KOPT-K1 (cell line): Measurements from ENCODE around the gene CNTLN.

Source experiments
- H3K27ac ChIP-seq: fragments of 200-600 bp; sonication (generic); 2 replicates; pipeline ENCODE4 v1.5.1; 2016; ENCODE audit warnings: antibody characterized with exemption, mild to moderate bottlenecking, low read depth, low read length; ENCODE audit not compliant: poor library complexity, severe bottlenecking
- H3K36me3 ChIP-seq: fragments of 200-600 bp; sonication (generic); 2 replicates; pipeline ENCODE4 v1.5.1; 2017; ENCODE audit warnings: antibody characterized with exemption, mild to moderate bottlenecking, low read length, moderate library complexity; ENCODE audit not compliant: insufficient read depth
- H3K9me3 ChIP-seq: fragments of 200-600 bp; sonication (generic); 2 replicates; pipeline ENCODE4 v1.5.1; 2017; ENCODE audit warnings: antibody characterized with exemption, low read length, mild to moderate bottlenecking; ENCODE audit not compliant: insufficient read depth, poor library complexity, severe bottlenecking

CNTLN gene

GRCh38 chr9:17134396-17135294 lies at the start of gene CNTLN:
TSS of gene CNTLN (plus strand) at chr9:17135040. CDS start at chr9:17135066, 26 bp downstream.
- Histone ChIP-seq H3K36me3 (peaks cover 4% of the 10 kb centered on the region; the same call in 1 of the 2 replicates), H3K9me3 (no peaks in the 10 kb centered on the region), H3K27ac (peak within 1 kb of the TSS; percentile 86)

DNA sequence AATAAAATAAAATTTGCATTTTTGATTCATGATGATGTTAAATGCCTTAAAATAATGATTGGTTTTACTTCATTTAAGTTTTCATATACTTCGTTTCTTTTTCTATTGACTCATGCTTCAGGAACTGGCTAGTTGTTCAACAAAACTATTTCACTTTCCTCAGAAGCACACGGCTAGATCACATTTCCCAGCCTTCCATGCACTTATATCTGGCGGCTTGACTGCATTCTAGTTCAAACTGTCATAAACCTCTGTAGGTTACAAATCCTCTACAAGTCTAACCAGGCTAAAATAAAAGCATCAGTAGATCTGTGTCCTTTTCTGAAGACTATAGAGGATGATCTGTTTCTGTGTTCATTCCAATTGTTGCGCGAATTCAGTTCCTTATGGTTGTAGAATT lies 46.3 kb upstream of the CNTLN start:
- no peaks in the 10 kb centered on the region for H3K9me3 ChIP-seq
- no peaks in the 10 kb centered on the region for H3K36me3 ChIP-seq

GRCh38 chr9:17090041-17090440 lies 44.8 kb upstream of the CNTLN start:
- H3K36me3 ChIP-seq: no peaks in the 10 kb centered on the region
- H3K9me3 ChIP-seq: no peaks in the 10 kb centered on the region
- no peak overlapping the region for H3K27ac ChIP-seq

More for the DNA sequence above, 46.3 kb upstream of the CNTLN start:
- no peak overlapping the region for H3K27ac ChIP-seq

GRCh38 chr9:17116400-17116837 lies 18.4 kb upstream of the CNTLN start:
- H3K27ac ChIP-seq: no peak overlapping the region
- no peaks in the 10 kb centered on the region for H3K36me3 ChIP-seq
- no peaks in the 10 kb centered on the region for H3K9me3 ChIP-seq

DNA sequence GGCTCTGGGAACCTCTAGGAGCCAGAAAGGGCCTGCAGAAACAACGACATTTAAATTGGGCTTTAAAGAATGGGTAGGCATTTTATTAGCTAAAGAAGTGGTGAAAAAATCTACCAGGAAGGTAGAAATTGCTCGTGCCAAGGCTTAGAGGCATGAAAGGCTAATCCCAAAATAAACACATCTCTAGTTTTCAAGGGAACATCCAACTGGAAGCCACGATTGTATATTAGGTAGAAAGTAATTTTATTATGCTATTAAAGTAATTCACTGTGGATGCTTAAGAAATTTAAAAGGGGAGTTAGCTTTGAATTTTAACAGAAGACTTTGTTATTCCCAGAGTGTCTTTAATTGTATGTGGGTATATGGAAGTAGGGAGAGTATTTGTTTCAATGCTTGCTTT lies 17.5 kb upstream of the CNTLN start:
- H3K27ac ChIP-seq: no peak overlapping the region
- H3K9me3 ChIP-seq: no peaks in the 10 kb centered on the region
- no peaks in the 10 kb centered on the region for H3K36me3 ChIP-seq

DNA sequence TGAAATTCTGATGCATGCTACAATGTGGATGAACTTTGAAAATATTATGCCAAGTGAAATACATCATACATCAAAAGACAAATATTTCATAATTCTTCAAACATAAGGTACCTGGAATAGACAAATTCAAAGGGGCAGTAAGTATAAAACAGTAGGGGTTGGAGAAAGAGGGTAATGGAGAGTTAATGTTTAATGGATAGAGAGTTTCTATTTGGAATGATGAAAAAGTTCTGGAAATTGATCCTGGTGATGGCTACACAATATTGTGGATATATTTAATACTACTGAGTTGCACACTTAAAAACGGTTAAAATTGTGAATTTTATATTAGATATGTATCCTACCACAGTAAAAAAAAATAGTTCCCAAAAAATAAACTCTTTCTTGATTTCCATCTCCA lies 14.6 kb upstream of the CNTLN start:
- Histone ChIP-seq H3K36me3 (no peaks in the 10 kb centered on the region), H3K9me3 (no peaks in the 10 kb centered on the region), H3K27ac (no peak overlapping the region)

GRCh38 chr9:17121264-17121663 lies 13.6 kb upstream of the CNTLN start:
- Histone ChIP-seq H3K9me3 (no peaks in the 10 kb centered on the region), H3K36me3 (no peaks in the 10 kb centered on the region), H3K27ac (no peak overlapping the region)

DNA sequence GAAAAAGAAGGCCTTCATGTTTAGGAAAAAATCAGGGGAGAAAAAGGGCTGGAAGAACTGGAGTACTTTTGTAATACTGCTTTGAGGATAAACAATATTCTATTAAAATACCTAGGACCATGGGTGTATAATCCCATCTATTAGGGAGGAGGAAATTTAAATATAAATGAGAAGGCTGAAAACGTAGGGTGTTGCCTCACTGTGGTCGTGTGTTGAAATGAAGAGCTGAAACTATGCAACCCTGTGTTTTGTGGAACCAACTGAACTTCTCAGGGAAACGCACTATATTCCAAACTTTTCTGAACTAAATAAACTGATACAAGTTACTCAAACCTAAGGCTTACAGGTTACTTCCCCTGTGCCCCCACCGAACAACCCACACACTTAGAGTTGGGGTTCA lies 4.5 kb upstream of the CNTLN start:
- Histone ChIP-seq H3K36me3 (no peaks in the 10 kb centered on the region), H3K27ac (no peak overlapping the region), H3K9me3 (no peaks in the 10 kb centered on the region)

DNA sequence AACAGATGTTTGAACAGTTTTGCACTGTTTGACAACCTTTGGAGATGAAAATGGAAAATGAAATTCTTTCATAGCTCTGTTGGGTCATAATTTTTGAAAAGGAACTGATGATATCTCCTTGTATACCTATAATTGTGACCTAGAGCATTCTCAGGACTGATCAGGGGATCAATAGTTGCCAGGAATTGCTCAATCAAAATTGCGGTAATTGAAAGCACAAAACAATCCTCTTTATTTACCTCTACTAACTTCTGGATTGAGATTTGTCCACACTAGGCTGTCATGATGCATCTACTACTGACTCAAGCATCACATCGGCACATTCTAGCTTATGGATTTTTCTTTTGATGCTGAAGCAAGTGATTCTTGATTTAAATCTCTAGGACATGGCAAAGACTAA lies 4.1 kb upstream of the CNTLN start:
- H3K36me3 ChIP-seq: no peaks in the 10 kb centered on the region
- no peaks in the 10 kb centered on the region for H3K9me3 ChIP-seq
- H3K27ac ChIP-seq: no peak overlapping the region

- no peak overlapping the region for H3K27ac ChIP-seq
Measured at GRCh38 chr9:17131494-17131893, 3.3 kb upstream of the CNTLN start.

GRCh38 chr9:17135295-17136160 lies 688 bp downstream of the CNTLN start:
- Histone ChIP-seq H3K36me3 (peaks cover 6% of the 10 kb centered on the region; the same call in 1 of the 2 replicates), H3K27ac (peak overlapping the region; percentile 86), H3K9me3 (no peaks in the 10 kb centered on the region)

More at GRCh38 chr9:17131494-17131893, 3.3 kb upstream of the CNTLN start:
- no peaks in the 10 kb centered on the region for H3K36me3 ChIP-seq
- H3K9me3 ChIP-seq: no peaks in the 10 kb centered on the region

DNA sequence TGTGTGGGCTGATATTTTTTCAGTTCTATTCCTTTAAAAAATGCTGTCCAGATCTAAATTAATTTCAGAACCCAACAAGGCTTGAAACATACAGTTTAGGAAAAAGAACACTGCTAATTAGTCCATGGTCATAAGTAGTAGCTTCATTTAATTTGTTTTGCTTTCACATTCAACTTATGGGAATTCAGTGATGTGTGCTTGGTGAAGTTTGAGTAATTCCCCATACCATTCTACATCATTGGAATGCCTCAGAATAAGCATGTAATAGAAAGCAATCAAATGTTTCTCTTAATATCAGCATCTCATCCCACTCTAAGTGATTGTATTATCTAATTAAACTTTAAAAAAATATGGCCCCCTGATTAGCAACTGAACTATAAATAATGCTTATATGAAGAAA lies 2.7 kb downstream of the CNTLN start:
- H3K36me3 ChIP-seq: peaks cover 6% of the 10 kb centered on the region; the same call in 1 of the 2 replicates
- H3K27ac ChIP-seq: no peak overlapping the region
- no peaks in the 10 kb centered on the region for H3K9me3 ChIP-seq

- Histone ChIP-seq H3K36me3 (peaks cover 11% of the 10 kb centered on the region), H3K27ac (no peak overlapping the region), H3K9me3 (no peaks in the 10 kb centered on the region)
Measured at GRCh38 chr9:17138503-17138902, 3.7 kb downstream of the CNTLN start.

DNA sequence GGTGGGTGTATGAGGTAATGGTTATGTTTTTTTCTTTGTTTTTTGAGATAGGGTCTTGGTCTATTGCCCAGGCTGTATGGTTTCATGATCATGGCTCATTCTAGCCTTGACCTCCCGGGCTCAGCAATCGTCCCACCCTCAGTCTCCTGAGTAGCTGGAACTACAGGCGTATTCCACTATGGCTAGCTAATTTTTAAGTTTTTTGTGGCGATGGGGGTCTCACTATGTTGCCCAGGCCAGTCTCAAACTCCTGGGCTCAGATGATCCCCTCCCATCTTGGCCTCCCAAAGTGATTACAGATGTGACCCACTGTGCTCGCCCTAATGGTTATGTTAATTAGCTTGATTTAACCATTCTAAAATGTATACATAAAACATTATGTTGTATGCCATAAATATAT lies 5.6 kb downstream of the CNTLN start:
- H3K27ac ChIP-seq: no peak overlapping the region
- peaks cover 26% of the 10 kb centered on the region for H3K36me3 ChIP-seq
- peaks cover 5% of the 10 kb centered on the region for H3K9me3 ChIP-seq

DNA sequence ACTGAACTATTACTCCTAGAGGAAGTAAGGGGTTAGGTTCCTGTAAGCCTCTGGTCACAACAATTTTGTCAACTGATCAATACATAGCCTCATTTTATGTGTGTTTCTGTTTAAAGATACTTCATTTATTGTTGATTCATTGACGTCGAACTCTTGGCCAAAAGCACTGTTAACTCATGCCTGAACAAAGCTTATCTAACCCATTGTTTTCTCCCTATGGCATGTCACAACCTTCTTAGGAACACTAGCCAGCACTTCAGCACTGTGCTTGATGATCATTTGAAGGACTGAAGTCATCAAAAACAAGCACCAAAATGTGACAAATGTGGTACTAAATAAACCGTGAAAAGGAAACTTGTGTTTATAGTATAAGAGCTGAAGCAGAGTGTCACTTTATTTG lies 13.5 kb downstream of the CNTLN start:
- H3K36me3 ChIP-seq: peaks cover 53% of the 10 kb centered on the region
- peaks cover 32% of the 10 kb centered on the region for H3K9me3 ChIP-seq
- H3K27ac ChIP-seq: no peak overlapping the region
